Type B pancreatic cell (in vitro differentiated cells): ENCODE measurements around the gene AACS. TPM values are rescaled to one million over a fixed set of nuclear protein-coding genes. Genes with fewer than 3 reads are reported as not detected.

ENCODE experiments used
- DNase-seq: peaks from one replicate; pipeline ENCODE4 v3.0.0; 2021; ENCODE audit warnings: mixed read lengths; ENCODE audit not compliant: unreplicated experiment; ENCODE audit errors: extremely low spot score
- H3K27ac Mint-ChIP-seq: 2 replicates; pipeline ENCODE4 v1.8.0; 2021; ENCODE audit warnings: mild to moderate bottlenecking, mixed read lengths
- H3K27me3 Mint-ChIP-seq: 2 replicates; pipeline ENCODE4 v1.8.0; 2021; ENCODE audit warnings: mixed read lengths
- H3K36me3 Mint-ChIP-seq: 2 replicates; pipeline ENCODE4 v1.8.0; 2021; ENCODE audit warnings: mixed read lengths
- H3K4me1 Mint-ChIP-seq: one replicate; pipeline ENCODE4 v1.8.0; 2021; ENCODE audit warnings: mixed read lengths; ENCODE audit not compliant: unreplicated experiment
- H3K4me3 Mint-ChIP-seq: 2 replicates; pipeline ENCODE4 v1.8.0; 2021; ENCODE audit warnings: mild to moderate bottlenecking, mixed read lengths
- H3K9me3 Mint-ChIP-seq: 2 replicates; pipeline ENCODE4 v1.8.0; 2021; ENCODE audit warnings: mixed read lengths
- total RNA-seq: library from RNA; stranded (reverse); gene quantifications from 2 replicates; pipeline ENCODE4 v1.2.1, GENCODE V29; 2021; ENCODE audit warnings: low replicate concordance
- TF ChIP-seq, protein P1 (sequence below): fragments of 200-600 bp; sonication (generic); conservative IDR thresholded peaks from 2 replicates; pipeline ENCODE4 v1.5.0; 2021; ENCODE audit warnings: antibody characterized with exemption, mild to moderate bottlenecking

AACS gene
- total RNA-seq, 1 donor from 2014 or later: 37.1 TPM

DNA sequence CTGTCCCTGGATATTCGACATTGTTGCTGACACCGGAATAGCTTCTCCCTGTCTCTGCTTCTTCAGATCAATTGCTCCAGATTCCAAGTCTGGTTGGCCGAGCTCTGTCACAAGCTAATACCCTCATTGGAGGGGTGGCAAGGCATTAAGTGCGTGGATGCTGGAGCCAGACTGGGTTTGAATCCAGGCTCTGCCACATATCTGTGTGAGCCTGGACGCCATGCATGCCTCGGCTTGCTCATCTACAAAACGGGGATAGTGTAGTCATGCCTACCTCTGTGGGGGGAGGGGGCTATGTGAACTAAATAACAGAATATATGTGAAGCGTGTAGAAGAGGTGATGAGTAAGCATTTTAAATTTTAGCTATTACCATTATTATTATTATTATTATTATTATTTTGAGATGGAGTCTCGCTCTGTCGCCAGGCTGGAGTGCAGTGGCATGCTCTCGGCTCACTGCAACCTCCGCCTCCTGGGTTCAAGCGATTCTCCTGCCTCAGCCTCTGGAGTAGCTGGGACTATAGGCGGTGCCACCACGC lies 97.3 kb downstream of the AACS start:
- Mint-ChIP-seq H3K4me1 (peaks cover 5% of the 10 kb centered on the region), H3K27ac (no peak overlapping the region), H3K36me3 (no peaks in the 10 kb centered on the region), H3K27me3 (peaks cover 6% of the 10 kb centered on the region), H3K9me3 (no peaks in the 10 kb centered on the region), H3K4me3 (no peak overlapping the region)
- DNase-seq: no peak
- TF ChIP-seq, protein P1, sequence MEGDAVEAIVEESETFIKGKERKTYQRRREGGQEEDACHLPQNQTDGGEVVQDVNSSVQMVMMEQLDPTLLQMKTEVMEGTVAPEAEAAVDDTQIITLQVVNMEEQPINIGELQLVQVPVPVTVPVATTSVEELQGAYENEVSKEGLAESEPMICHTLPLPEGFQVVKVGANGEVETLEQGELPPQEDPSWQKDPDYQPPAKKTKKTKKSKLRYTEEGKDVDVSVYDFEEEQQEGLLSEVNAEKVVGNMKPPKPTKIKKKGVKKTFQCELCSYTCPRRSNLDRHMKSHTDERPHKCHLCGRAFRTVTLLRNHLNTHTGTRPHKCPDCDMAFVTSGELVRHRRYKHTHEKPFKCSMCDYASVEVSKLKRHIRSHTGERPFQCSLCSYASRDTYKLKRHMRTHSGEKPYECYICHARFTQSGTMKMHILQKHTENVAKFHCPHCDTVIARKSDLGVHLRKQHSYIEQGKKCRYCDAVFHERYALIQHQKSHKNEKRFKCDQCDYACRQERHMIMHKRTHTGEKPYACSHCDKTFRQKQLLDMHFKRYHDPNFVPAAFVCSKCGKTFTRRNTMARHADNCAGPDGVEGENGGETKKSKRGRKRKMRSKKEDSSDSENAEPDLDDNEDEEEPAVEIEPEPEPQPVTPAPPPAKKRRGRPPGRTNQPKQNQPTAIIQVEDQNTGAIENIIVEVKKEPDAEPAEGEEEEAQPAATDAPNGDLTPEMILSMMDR: no peak

- no peak overlapping the region for H3K27ac Mint-ChIP-seq
- TF ChIP-seq, protein P1: no peak
- H3K4me3 Mint-ChIP-seq: no peak overlapping the region
- H3K9me3 Mint-ChIP-seq: no peaks in the 10 kb centered on the region
- peaks cover 5% of the 10 kb centered on the region for H3K4me1 Mint-ChIP-seq
- no peak for DNase-seq
- H3K36me3 Mint-ChIP-seq: no peaks in the 10 kb centered on the region
- H3K27me3 Mint-ChIP-seq: peaks cover 11% of the 10 kb centered on the region
Observed at GRCh38 chr12:125163148-125163547, 97.9 kb downstream of the AACS start.

DNA sequence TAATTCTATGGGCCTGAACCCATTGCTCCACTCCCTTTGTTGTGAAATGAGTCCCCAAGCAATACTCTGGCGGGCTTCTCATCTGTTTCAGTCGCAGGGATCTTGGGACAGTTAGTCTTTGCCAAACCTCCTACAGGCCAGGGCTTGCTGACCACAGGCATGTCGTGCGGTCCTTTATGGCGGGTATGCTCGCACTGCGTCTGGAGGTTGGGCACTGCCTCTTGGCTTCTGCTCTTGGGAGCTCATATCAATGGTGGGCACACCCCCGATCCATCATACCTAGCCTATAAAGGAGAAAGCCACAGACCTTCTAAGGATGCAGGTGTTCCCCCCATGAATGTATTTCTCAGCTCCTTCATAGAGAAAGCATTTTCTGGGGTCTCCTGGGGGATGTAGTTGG lies 99.3 kb downstream of the AACS start:
- H3K4me1 Mint-ChIP-seq: peaks cover 5% of the 10 kb centered on the region
- no peak overlapping the region for H3K27ac Mint-ChIP-seq
- H3K27me3 Mint-ChIP-seq: peaks cover 11% of the 10 kb centered on the region
- TF ChIP-seq, protein P1: no peak
- H3K9me3 Mint-ChIP-seq: no peaks in the 10 kb centered on the region
- no peaks in the 10 kb centered on the region for H3K36me3 Mint-ChIP-seq
- no peak for DNase-seq
- H3K4me3 Mint-ChIP-seq: no peak overlapping the region

DNA sequence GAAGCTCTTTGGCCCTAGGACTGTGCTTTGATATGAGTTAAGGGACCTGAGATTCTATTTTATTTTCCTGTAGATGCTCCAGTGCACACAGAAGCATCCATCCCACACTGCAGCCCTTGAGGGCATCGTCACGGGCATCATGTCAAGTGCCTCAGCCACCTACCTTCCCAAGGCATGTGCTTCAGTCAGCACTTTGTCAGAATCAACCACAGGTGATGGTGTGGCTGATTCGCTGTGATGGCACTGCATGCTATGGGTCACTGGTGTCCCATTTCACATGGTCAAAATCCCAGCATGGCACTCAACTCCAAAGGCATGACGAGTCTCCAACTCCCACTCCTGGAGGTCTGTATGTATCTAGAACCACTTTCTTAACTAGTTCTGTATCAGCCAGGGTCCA lies 100.8 kb downstream of the AACS start:
- Mint-ChIP-seq H3K27ac (no peak overlapping the region), H3K27me3 (peaks cover 16% of the 10 kb centered on the region), H3K9me3 (no peaks in the 10 kb centered on the region), H3K4me3 (no peak overlapping the region), H3K4me1 (peaks cover 5% of the 10 kb centered on the region), H3K36me3 (no peaks in the 10 kb centered on the region)
- no peak for DNase-seq
- TF ChIP-seq, protein P1: no peak

- no peaks in the 10 kb centered on the region for H3K4me1 Mint-ChIP-seq
- no peak overlapping the region for H3K27ac Mint-ChIP-seq
- no peak for DNase-seq
- no peaks in the 10 kb centered on the region for H3K36me3 Mint-ChIP-seq
- no peaks in the 10 kb centered on the region for H3K9me3 Mint-ChIP-seq
- H3K27me3 Mint-ChIP-seq: peaks cover 16% of the 10 kb centered on the region
- TF ChIP-seq, protein P1: no peak
- no peak overlapping the region for H3K4me3 Mint-ChIP-seq
Observed at GRCh38 chr12:125167658-125168057, 102.4 kb downstream of the AACS start.

DNA sequence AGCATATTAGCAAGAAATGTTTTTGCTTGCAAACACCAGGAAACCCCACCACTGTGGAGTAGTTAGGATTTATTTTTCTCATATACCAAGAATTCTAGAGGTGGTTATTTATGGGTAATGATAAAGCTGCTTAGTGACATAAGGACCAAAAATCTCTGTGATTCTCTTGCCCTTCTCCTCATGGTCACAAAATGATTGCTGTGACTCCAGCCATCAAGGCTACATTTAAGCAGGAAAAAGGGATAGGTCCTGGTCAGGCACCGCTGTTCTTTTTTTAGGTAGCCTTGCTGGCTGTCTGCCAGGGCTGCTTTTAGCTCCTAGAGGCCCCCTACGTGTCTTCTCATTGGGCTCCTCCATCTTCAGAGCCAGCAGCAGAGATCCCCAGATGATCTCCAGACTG lies 104.2 kb downstream of the AACS start:
- TF ChIP-seq, protein P1: no peak
- Mint-ChIP-seq H3K27ac (no peak overlapping the region), H3K27me3 (peaks cover 20% of the 10 kb centered on the region), H3K4me1 (no peaks in the 10 kb centered on the region), H3K4me3 (no peak overlapping the region), H3K36me3 (no peaks in the 10 kb centered on the region), H3K9me3 (no peaks in the 10 kb centered on the region)
- no peak for DNase-seq
